HG03521 (cell line): ENCODE data around the gene LCE2C.
"Not testable (repeated sequence)": the region's sequence is repeated elsewhere in the genome, so short reads cannot be mapped to it uniquely, and the experiment has no call there.

Experiments
- ATAC-seq: cut with Tn5 transposase; IDR thresholded peaks from one replicate; pipeline ENCODE4 v1.9.1; 2021; ENCODE audit warnings: mild to moderate bottlenecking, moderate library complexity; ENCODE audit not compliant: unreplicated experiment

The LCE2C gene

GRCh38 chr1:152674983-152675382, at the start of gene LCE2C:
Gene LCE2C (plus strand): TSS chr1:152675279. CDS start chr1:152676016, 737 bp downstream.
- ATAC-seq = not testable (repeated sequence)

- ATAC-seq = no peak
Measured at GRCh38 chr1:152626744-152627143, 48.3 kb upstream of the LCE2C start.

GRCh38 chr1:152630596-152630995, 44.5 kb upstream of the LCE2C start:
- ATAC-seq = no peak

- ATAC-seq = no peak
Measured at GRCh38 chr1:152640351-152640750, 34.7 kb upstream of the LCE2C start.

GRCh38 chr1:152643945-152644344, 31.1 kb upstream of the LCE2C start:
- no peak for ATAC-seq

GRCh38 chr1:152645146-152645545, 29.9 kb upstream of the LCE2C start:
- ATAC-seq = no peak

GRCh38 chr1:152646656-152647055, 28.4 kb upstream of the LCE2C start:
- no peak for ATAC-seq

GRCh38 chr1:152654110-152654509, 21.0 kb upstream of the LCE2C start:
- ATAC-seq = no peak

GRCh38 chr1:152656459-152656858, 18.6 kb upstream of the LCE2C start:
- ATAC-seq = no peak

GRCh38 chr1:152657677-152658076, 17.4 kb upstream of the LCE2C start:
- no peak for ATAC-seq

GRCh38 chr1:152658649-152659048, 16.4 kb upstream of the LCE2C start:
- no peak for ATAC-seq

GRCh38 chr1:152663098-152663497, 12.0 kb upstream of the LCE2C start, which contains the start of gene LCE2D:
Gene LCE2D (plus strand): TSS chr1:152663380. CDS start chr1:152664106, 726 bp downstream.
- ATAC-seq = no peak

- not testable (repeated sequence) for ATAC-seq
Measured at GRCh38 chr1:152666171-152666570, 8.9 kb upstream of the LCE2C start.

- ATAC-seq = no peak
Measured at GRCh38 chr1:152667648-152668047, 7.4 kb upstream of the LCE2C start.

- no peak for ATAC-seq
Measured at GRCh38 chr1:152673016-152673415, 2.1 kb upstream of the LCE2C start.

GRCh38 chr1:152679459-152679858, 4.4 kb downstream of the LCE2C start:
- no peak for ATAC-seq

GRCh38 chr1:152681616-152682015, 6.5 kb downstream of the LCE2C start:
- ATAC-seq = no peak

GRCh38 chr1:152683846-152684245, 8.8 kb downstream of the LCE2C start:
- no peak for ATAC-seq

- ATAC-seq = not testable (repeated sequence)
Measured at GRCh38 chr1:152685823-152686222, 10.7 kb downstream of the LCE2C start, which contains the start of gene LCE2B. Gene LCE2B (plus strand): TSS chr1:152686123. CDS start chr1:152686844, 721 bp downstream.

GRCh38 chr1:152697701-152698600, 22.9 kb downstream of the LCE2C start, which contains the start of gene LCE2A:
Gene LCE2A (plus strand): TSS chr1:152698345. CDS start chr1:152698902, 557 bp downstream.
- no peak for ATAC-seq

GRCh38 chr1:152699746-152700145, 24.7 kb downstream of the LCE2C start:
- no peak for ATAC-seq

GRCh38 chr1:152707860-152708259, 32.8 kb downstream of the LCE2C start, which contains the start of gene LCE4A:
Gene LCE4A (plus strand): TSS chr1:152708160. CDS start chr1:152709076, 916 bp downstream.
- no peak for ATAC-seq
